ENCODE measurements around the gene RAI1.

Gene RAI1

GRCh38 chr17:17766744-17767120 lies 85.5 kb downstream of the RAI1 start (continued):
- TF ChIP-seq TSHZ1 (tag by site-specific recombination; IDR thresholded peaks at IDR 0.05; ENCODE audit: borderline replicate concordance), result no peak
- peak; percentile 16; the same call in 1 of the 2 replicates for TF ChIP-seq ZBTB20 (tag by site-specific recombination; IDR thresholded peaks at IDR 0.05)
- TF ChIP-seq PATZ1 (tag by site-specific recombination; IDR thresholded peaks at IDR 0.05), result no peak
- TF ChIP-seq SCRT2 (tag by site-specific recombination; IDR thresholded peaks at IDR 0.05), result no peak
- no peak for TF ChIP-seq ZNF366 (tag by site-specific recombination; conservative IDR thresholded peaks at IDR 0.05)
- TF ChIP-seq OVOL3 (tag by site-specific recombination; IDR thresholded peaks at IDR 0.05), result no peak
- TF ChIP-seq ZNF362 (tag by site-specific recombination; IDR thresholded peaks at IDR 0.05), result no peak

GRCh38 chr17:17767154-17767869 lies 86.1 kb downstream of the RAI1 start:
- POLR2A ChIA-PET, result no interaction called here

More at GRCh38 chr17:17767154-17767869, 86.1 kb downstream of the RAI1 start:
- Histone ChIP-seq H3K9me3 (ENCODE audit: control insufficient read depth, insufficient read depth, low read depth, low read length) (no peaks in the 10 kb centered on the region), H3K4me3 (ENCODE audit: low read depth, low read length) (no peak overlapping the region), H3K4me1 (ENCODE audit: control insufficient read depth, insufficient read depth, low read length) (peaks cover 13% of the 10 kb centered on the region), H3K36me3 (ENCODE audit: control insufficient read depth in 2 of 2, insufficient read depth in 1 of 2, low read length in 2 of 2) (peaks cover 0 to 8% of the 10 kb centered on the region in 2 experiments; a peak in 1 of 3 replicates), H3K27ac (ENCODE audit: extremely low read depth, low read depth, low read length) (no peak overlapping the region)
- CTCF ChIA-PET, result interaction anchor here (0.6 to 0.7 kb wide), 3 partner anchors 69 to 625 kb away, joined by 3 read pairs; no protein-coding TSS in a partner anchor
- TF ChIP-seq ZNF280C (tag by site-specific recombination; IDR thresholded peaks at IDR 0.05), result no peak
- TF ChIP-seq ZNF600 (tag by site-specific recombination; IDR thresholded peaks at IDR 0.05), result 0 out of 2 replicates have a peak, but pooled peaks have one; percentile 3
- peak; percentile 69 for TF ChIP-seq HIC1 (tag by site-specific recombination; IDR thresholded peaks at IDR 0.05)
- TF ChIP-seq ELK4 (IDR thresholded peaks at IDR 0.05; ENCODE audit: borderline replicate concordance, low read depth, low read length), result no peak
- no peak for TF ChIP-seq YY2 (tag by site-specific recombination; IDR thresholded peaks at IDR 0.05)
- no peak for TF ChIP-seq ZNF211 (tag by site-specific recombination; IDR thresholded peaks at IDR 0.05; ENCODE audit: low read depth)
- no peak for TF ChIP-seq ZNF488 (tag by site-specific recombination; IDR thresholded peaks at IDR 0.05)
- TF ChIP-seq GLIS1 (tag by site-specific recombination; IDR thresholded peaks at IDR 0.05), result peak; percentile 11; the same call in 1 of the 2 replicates

Data from HEK293 (cell line).